Measurements from ENCODE around the gene ZBTB14. TPM values are rescaled to one million over a fixed set of nuclear protein-coding genes. Genes with fewer than 3 reads are reported as not detected.
A peak's percentile ranks its signal among the peaks of the same experiment; 100 is the strongest.

The ZBTB14 gene
- total and polyA plus RNA-seq, 2 experiments from 2014 or later, result 13.8 to 17.1 TPM

DNA sequence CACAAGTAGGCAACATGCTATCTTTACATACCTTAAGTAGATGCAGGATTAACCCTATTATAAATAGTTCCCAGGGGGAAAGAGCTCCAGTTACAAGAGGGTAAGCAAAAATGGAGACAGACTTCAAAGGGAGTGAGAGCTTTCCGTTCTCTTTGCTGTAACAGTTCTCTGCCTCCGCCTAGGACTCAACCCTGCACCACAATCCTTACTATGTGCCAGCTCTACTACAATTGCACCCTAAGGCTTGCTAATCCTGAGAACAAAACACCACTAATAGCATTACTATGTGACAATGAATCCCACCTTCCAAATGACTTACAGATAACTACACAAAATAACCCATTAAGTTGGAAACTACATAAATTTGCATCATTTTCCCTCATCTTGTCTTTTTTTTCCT is 7.7 kb downstream of the ZBTB14 start:
- H3K4me3 ChIP-seq, result no peak overlapping the region
- TF ChIP-seq CTCF (IDR thresholded peaks at IDR 0.05; ENCODE audit: low read depth, low read length), result no peak
- DNase-seq (ENCODE audit: low read depth in 1 of 2, low spot score in 1 of 2), result no peak
- H3K27ac ChIP-seq, result no peak overlapping the region
- H3K9me3 ChIP-seq (ENCODE audit: low read depth), result no peaks in the 10 kb centered on the region
- peaks cover 20% of the 10 kb centered on the region for H3K36me3 ChIP-seq
- no peaks in the 10 kb centered on the region for H3K27me3 ChIP-seq
- no peaks in the 10 kb centered on the region for H3K4me1 ChIP-seq (ENCODE audit: low read depth)

- no peak for TF ChIP-seq CTCF (IDR thresholded peaks at IDR 0.05; ENCODE audit: low read depth, low read length)
- Histone ChIP-seq H3K27me3 (no peaks in the 10 kb centered on the region), H3K4me1 (ENCODE audit: low read depth) (no peaks in the 10 kb centered on the region), H3K36me3 (peaks cover 16% of the 10 kb centered on the region), H3K4me3 (no peak overlapping the region), H3K9me3 (ENCODE audit: low read depth) (no peaks in the 10 kb centered on the region), H3K27ac (no peak overlapping the region)
- no peak for DNase-seq (ENCODE audit: low read depth in 1 of 2, low spot score in 1 of 2)
These were observed 9.0 kb downstream of the ZBTB14 start for GRCh38 chr18:5286525-5286924.

GRCh38 chr18:5285326-5285725 is 10.2 kb downstream of the ZBTB14 start:
- no peak for TF ChIP-seq CTCF (IDR thresholded peaks at IDR 0.05; ENCODE audit: low read depth, low read length)
- no peaks in the 10 kb centered on the region for H3K27me3 ChIP-seq
- peaks cover 10% of the 10 kb centered on the region for H3K36me3 ChIP-seq
- no peaks in the 10 kb centered on the region for H3K9me3 ChIP-seq (ENCODE audit: low read depth)
- no peak overlapping the region for H3K4me3 ChIP-seq
- peak in 1 of 2 donors; percentile 2 for DNase-seq (ENCODE audit: low read depth in 1 of 2, low spot score in 1 of 2)
- H3K27ac ChIP-seq, result no peak overlapping the region
- H3K4me1 ChIP-seq (ENCODE audit: low read depth), result no peaks in the 10 kb centered on the region

GRCh38 chr18:5284808-5285207 is 10.7 kb downstream of the ZBTB14 start:
- no peaks in the 10 kb centered on the region for H3K9me3 ChIP-seq (ENCODE audit: low read depth)
- no peak overlapping the region for H3K4me3 ChIP-seq
- peaks cover 5% of the 10 kb centered on the region for H3K36me3 ChIP-seq
- H3K27ac ChIP-seq, result no peak overlapping the region
- H3K4me1 ChIP-seq (ENCODE audit: low read depth), result no peaks in the 10 kb centered on the region
- no peaks in the 10 kb centered on the region for H3K27me3 ChIP-seq
- no peak for TF ChIP-seq CTCF (IDR thresholded peaks at IDR 0.05; ENCODE audit: low read depth, low read length)
- DNase-seq (ENCODE audit: low read depth in 1 of 2, low spot score in 1 of 2), result peak in 1 of 2 donors; percentile 50

DNA sequence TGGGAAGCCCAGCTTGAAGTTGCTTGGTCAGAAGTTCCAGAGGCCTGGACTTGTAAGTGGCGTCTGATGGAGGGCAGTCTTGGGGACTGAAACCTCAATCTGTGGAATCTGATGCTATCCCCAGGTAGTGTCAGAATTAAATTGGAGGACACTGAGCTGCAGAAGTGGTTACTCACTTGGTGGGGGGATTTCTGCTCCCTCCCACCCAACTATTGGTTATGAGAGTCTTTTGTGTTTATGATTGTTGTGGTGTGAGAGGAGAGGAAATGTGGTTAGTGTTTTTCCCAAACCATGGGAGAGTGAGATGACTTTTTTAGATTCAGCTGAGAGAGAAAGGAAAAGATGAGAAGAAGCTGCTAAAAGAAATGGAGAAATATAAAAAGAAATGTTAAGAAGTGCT is 12.8 kb downstream of the ZBTB14 start:
- no peaks in the 10 kb centered on the region for H3K27me3 ChIP-seq
- TF ChIP-seq CTCF (IDR thresholded peaks at IDR 0.05; ENCODE audit: low read depth, low read length), result no peak

GRCh38 chr18:5276947-5277346 is 18.6 kb downstream of the ZBTB14 start:
- H3K27me3 ChIP-seq, result no peaks in the 10 kb centered on the region
- no peaks in the 10 kb centered on the region for H3K9me3 ChIP-seq (ENCODE audit: low read depth)
- no peak for TF ChIP-seq CTCF (IDR thresholded peaks at IDR 0.05; ENCODE audit: low read depth, low read length)
- no peaks in the 10 kb centered on the region for H3K4me1 ChIP-seq (ENCODE audit: low read depth)
- DNase-seq (ENCODE audit: low read depth in 1 of 2, low spot score in 1 of 2), result no peak
- no peak overlapping the region for H3K27ac ChIP-seq
- H3K36me3 ChIP-seq, result no peaks in the 10 kb centered on the region
- H3K4me3 ChIP-seq, result no peak overlapping the region

More for the DNA sequence above, 12.8 kb downstream of the ZBTB14 start:
- no peak overlapping the region for H3K4me3 ChIP-seq
- no peak overlapping the region for H3K27ac ChIP-seq
- no peak for DNase-seq (ENCODE audit: low read depth in 1 of 2, low spot score in 1 of 2)
- no peaks in the 10 kb centered on the region for H3K4me1 ChIP-seq (ENCODE audit: low read depth)
- H3K9me3 ChIP-seq (ENCODE audit: low read depth), result no peaks in the 10 kb centered on the region
- no peaks in the 10 kb centered on the region for H3K36me3 ChIP-seq
